ENCODE data around the gene GTF2A1L.
A peak's percentile ranks its signal among the peaks of the same experiment; 100 is the strongest.
"Not testable (repeated sequence)": the region's sequence is repeated elsewhere in the genome, so short reads cannot be mapped to it uniquely, and the experiment has no call there.

Gene GTF2A1L

DNA sequence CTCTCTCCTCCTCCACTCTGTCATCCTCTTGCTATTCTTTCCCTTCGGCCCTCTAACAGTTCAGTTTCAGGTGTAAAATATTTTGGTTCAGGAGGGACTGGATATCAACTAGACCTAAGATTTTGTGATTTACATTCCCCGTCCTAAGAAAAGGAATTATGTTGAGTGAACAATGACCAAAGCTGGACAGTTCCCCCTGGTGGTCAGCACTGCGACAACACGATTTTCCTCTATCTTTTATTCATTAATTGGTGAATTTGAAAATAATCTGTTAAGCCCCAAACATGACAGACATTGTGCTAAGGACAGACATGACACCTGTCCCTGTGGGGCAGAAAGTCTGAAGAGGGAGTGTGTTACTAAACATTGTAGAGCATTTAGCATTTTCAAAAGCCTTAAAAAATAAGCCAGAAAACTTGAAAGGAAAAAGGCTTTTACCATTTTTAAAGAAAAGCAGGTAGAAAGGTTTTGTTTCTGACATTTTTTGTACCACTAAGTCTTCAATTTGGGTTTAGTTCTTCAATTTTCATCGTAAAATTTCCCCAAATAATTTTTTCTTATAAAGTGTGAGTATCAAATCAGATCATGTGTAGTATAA, 28.4 kb upstream of the GTF2A1L start:
- no peak overlapping the region for H3K9ac ChIP-seq (ENCODE audit: low read length)
- TF ChIP-seq, protein P1, sequence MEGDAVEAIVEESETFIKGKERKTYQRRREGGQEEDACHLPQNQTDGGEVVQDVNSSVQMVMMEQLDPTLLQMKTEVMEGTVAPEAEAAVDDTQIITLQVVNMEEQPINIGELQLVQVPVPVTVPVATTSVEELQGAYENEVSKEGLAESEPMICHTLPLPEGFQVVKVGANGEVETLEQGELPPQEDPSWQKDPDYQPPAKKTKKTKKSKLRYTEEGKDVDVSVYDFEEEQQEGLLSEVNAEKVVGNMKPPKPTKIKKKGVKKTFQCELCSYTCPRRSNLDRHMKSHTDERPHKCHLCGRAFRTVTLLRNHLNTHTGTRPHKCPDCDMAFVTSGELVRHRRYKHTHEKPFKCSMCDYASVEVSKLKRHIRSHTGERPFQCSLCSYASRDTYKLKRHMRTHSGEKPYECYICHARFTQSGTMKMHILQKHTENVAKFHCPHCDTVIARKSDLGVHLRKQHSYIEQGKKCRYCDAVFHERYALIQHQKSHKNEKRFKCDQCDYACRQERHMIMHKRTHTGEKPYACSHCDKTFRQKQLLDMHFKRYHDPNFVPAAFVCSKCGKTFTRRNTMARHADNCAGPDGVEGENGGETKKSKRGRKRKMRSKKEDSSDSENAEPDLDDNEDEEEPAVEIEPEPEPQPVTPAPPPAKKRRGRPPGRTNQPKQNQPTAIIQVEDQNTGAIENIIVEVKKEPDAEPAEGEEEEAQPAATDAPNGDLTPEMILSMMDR (IDR thresholded peaks at IDR 0.05; ENCODE audit: low read length) = peak; percentile 61
- TF ChIP-seq EZH2 (optimal IDR thresholded peaks at IDR 0.05; ENCODE audit: low read depth, low read length) = no peak
- H3K9me2 ChIP-seq (replicated peaks; ENCODE audit: insufficient read depth, low read length) = no peaks in the 10 kb centered on the region
- H2AFZ ChIP-seq (ENCODE audit: low read length) = 0 out of 2 replicates have a peak overlapping the region, but pooled peaks have one; percentile 15
- no peaks in the 10 kb centered on the region for H3K27me3 ChIP-seq (replicated peaks; ENCODE audit: insufficient read depth, low read length)
- H3K4me2 ChIP-seq (ENCODE audit: low read depth, low read length) = no peak overlapping the region
- no peaks in the 10 kb centered on the region for H3K36me3 ChIP-seq (replicated peaks; ENCODE audit: insufficient read depth, low read length)
- no peak overlapping the region for H3K4me3 ChIP-seq (ENCODE audit: low read length)
- DNase-seq = no peak
- H3K9me3 ChIP-seq (replicated peaks; ENCODE audit: insufficient read depth, low read length) = no peaks in the 10 kb centered on the region
- no peaks in the 10 kb centered on the region for H3K4me1 ChIP-seq (ENCODE audit: low read length)
- H3F3A ChIP-seq (ENCODE audit: insufficient read depth, low read length) = no peaks in the 10 kb centered on the region
- no peaks in the 10 kb centered on the region for H3K79me2 ChIP-seq (ENCODE audit: low read length)
- H3K27ac ChIP-seq (ENCODE audit: low read length) = no peak overlapping the region
- no peaks in the 10 kb centered on the region for H4K20me1 ChIP-seq (ENCODE audit: insufficient read depth, low read length)

DNA sequence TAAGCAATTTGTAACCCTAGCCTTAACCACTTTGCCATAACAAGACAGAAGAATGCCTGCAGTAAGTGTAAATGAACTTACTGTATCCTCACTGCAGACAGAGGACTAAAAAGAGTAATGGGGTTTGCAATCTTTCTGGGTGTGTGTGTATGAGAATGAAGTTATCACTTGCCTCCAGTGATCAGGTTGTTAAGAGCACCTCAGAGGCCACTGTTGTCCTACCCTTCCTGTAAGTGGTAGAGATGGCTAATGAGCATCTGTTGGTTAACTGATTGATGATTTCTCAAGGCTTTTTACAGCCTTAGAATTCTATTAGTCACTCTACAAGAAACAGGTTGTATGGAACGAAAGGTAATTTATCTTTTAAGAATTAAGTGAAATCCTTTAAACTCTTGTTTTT, 27.6 kb upstream of the GTF2A1L start:
- Histone ChIP-seq H3F3A (ENCODE audit: insufficient read depth, low read length) (no peaks in the 10 kb centered on the region), H3K4me2 (ENCODE audit: low read depth, low read length) (no peak overlapping the region), H4K20me1 (ENCODE audit: insufficient read depth, low read length) (no peaks in the 10 kb centered on the region), H3K36me3 (replicated peaks; ENCODE audit: insufficient read depth, low read length) (no peaks in the 10 kb centered on the region), H3K27ac (ENCODE audit: low read length) (no peak overlapping the region), H3K9me2 (replicated peaks; ENCODE audit: insufficient read depth, low read length) (no peaks in the 10 kb centered on the region), H3K9me3 (replicated peaks; ENCODE audit: insufficient read depth, low read length) (no peaks in the 10 kb centered on the region), H3K4me3 (ENCODE audit: low read length) (no peak overlapping the region), H3K4me1 (ENCODE audit: low read length) (no peaks in the 10 kb centered on the region), H3K9ac (ENCODE audit: low read length) (no peak overlapping the region), H3K27me3 (replicated peaks; ENCODE audit: insufficient read depth, low read length) (no peaks in the 10 kb centered on the region), H3K79me2 (ENCODE audit: low read length) (no peaks in the 10 kb centered on the region), H2AFZ (ENCODE audit: low read length) (no peak overlapping the region)
- TF ChIP-seq EZH2 (optimal IDR thresholded peaks at IDR 0.05; ENCODE audit: low read depth, low read length) = no peak
- TF ChIP-seq, protein P1 (IDR thresholded peaks at IDR 0.05; ENCODE audit: low read length) = no peak
- no peak for TF ChIP-seq EZH2phosphoT487 (IDR thresholded peaks at IDR 0.05; ENCODE audit: low read length)
- DNase-seq = no peak

DNA sequence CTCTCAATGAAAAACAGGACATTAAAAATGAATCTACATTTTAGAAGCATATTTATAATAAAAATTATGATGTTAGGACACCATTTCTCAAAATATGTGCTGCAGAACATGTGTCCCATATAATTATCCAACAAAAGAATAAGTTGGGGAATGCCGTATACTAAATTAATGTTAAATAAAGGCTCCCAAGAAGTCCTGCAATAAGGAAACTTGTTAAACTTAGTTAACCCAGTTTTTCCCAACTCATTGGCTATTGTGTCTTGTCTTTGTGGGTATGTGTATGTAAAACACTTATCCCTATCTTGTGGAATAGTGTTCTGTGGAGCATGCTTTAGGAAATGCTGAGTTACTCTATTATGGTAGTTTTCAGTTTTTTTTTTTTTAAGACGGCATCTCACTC, 25.6 kb upstream of the GTF2A1L start:
- no peak for DNase-seq
- Histone ChIP-seq H4K20me1 (ENCODE audit: insufficient read depth, low read length) (no peaks in the 10 kb centered on the region), H3K4me3 (ENCODE audit: low read length) (no peak overlapping the region), H3K9me3 (replicated peaks; ENCODE audit: insufficient read depth, low read length) (no peaks in the 10 kb centered on the region), H2AFZ (ENCODE audit: low read length) (no peak overlapping the region), H3K4me2 (ENCODE audit: low read depth, low read length) (no peak overlapping the region), H3K4me1 (ENCODE audit: low read length) (no peaks in the 10 kb centered on the region), H3K9ac (ENCODE audit: low read length) (no peak overlapping the region), H3K9me2 (replicated peaks; ENCODE audit: insufficient read depth, low read length) (no peaks in the 10 kb centered on the region), H3F3A (ENCODE audit: insufficient read depth, low read length) (no peaks in the 10 kb centered on the region), H3K27ac (ENCODE audit: low read length) (no peak overlapping the region), H3K27me3 (replicated peaks; ENCODE audit: insufficient read depth, low read length) (no peaks in the 10 kb centered on the region), H3K79me2 (ENCODE audit: low read length) (no peaks in the 10 kb centered on the region), H3K36me3 (replicated peaks; ENCODE audit: insufficient read depth, low read length) (no peaks in the 10 kb centered on the region)
- TF ChIP-seq, protein P1 (IDR thresholded peaks at IDR 0.05; ENCODE audit: low read length) = no peak

- H3K27me3 ChIP-seq (replicated peaks; ENCODE audit: insufficient read depth, low read length) = not testable (repeated sequence)
Observed at GRCh38 chr2:48596751-48597150, 20.9 kb upstream of the GTF2A1L start.

More at GRCh38 chr2:48596751-48597150, 20.9 kb upstream of the GTF2A1L start:
- not testable (repeated sequence) for H3K36me3 ChIP-seq (replicated peaks; ENCODE audit: insufficient read depth, low read length); H3K4me3 ChIP-seq (ENCODE audit: low read length); H3K79me2 ChIP-seq (ENCODE audit: low read length); H3F3A ChIP-seq (ENCODE audit: insufficient read depth, low read length); H3K4me1 ChIP-seq (ENCODE audit: low read length); H3K9ac ChIP-seq (ENCODE audit: low read length); H3K9me2 ChIP-seq (replicated peaks; ENCODE audit: insufficient read depth, low read length); H3K4me2 ChIP-seq (ENCODE audit: low read depth, low read length); H4K20me1 ChIP-seq (ENCODE audit: insufficient read depth, low read length); H2AFZ ChIP-seq (ENCODE audit: low read length); H3K27ac ChIP-seq (ENCODE audit: low read length); H3K9me3 ChIP-seq (replicated peaks; ENCODE audit: insufficient read depth, low read length); DNase-seq
